DMS153 treated with DMSO at 0.1 percent for 48 hours (cell line): ENCODE measurements around the gene RHBG.

ENCODE experiments used
- DNase-seq: peaks from one replicate; lab custom pipeline; 2025; ENCODE audit not compliant: unreplicated experiment; lab: John Stamatoyannopoulos, UW

RHBG gene

DNA sequence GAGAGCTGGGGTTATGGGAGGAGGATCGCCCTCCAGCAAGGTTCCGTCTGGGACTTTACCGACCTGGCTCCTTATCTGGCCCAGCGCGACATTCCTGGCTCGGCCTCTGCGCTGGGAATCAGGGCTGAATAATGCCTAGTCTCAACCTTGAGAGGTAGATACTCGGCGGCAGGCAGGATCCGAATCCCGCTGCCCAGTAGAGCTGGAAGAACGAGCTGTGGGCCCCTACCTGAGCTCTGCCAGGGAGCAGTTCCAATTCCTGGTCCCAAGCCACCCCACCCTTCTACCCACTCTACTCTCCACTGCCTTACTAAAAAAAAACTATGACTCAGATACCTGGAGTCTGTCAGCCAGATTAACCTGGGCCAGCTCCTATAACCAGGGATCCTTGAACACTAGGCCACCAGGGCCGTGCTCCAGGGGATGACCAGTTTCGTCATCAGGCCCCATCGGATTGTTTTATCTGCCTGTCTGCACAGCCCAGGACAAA lies 53.6 kb downstream of the RHBG start:
- DNase-seq, result no peak

GRCh38 chr1:156423422-156424352 lies 54.7 kb downstream of the RHBG start:
- DNase-seq, result no peak

- no peak for DNase-seq
Measured at GRCh38 chr1:156424806-156425432, 55.9 kb downstream of the RHBG start.

GRCh38 chr1:156425943-156426342 lies 56.9 kb downstream of the RHBG start:
- no peak for DNase-seq

DNA sequence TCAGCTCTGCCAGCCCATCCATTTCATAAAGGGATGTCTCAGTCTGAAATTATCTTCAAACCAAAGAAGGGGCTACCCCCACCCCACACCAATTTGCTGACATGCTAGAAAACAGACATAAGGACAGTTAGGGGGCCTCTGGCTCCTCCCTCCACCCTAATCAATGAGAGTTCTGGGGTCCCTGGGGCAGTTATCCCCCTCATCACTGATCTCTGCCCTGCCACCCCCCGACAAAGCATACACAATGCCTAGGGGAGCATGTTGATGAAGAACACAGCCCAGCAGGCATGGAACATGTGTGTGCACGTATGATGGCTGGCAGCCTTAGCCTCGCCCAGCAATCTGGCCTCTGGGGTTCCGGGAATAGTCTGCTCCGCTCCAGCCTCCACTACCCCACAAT lies 58.9 kb downstream of the RHBG start:
- no peak for DNase-seq

DNA sequence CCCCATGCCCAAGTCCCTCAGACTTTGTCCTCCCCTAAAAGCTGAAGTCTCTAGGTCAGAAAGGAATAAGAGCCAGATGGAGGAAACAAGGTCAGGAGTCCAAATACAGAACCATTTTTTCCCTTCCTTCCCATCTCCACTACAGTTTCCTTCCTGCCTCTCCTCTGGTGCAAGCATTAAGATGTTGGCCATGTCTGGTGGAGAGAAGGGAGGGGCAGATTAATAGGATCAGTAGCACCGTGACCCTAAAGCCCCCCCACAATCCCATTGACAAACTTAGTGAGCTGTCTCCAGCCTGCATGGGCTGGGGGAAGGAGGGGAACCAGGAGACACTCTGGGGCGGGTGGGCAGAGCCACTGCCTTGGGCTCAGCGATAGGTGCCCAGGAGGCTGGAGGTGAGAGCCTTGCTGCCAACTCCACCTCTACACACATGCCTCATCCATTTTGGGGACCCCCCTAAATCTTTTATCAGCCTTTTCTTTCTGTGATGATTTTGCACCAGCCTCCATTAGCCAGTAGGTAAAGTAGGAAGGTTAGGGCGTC lies 59.8 kb downstream of the RHBG start:
- no peak for DNase-seq

GRCh38 chr1:156429313-156430060 lies 60.5 kb downstream of the RHBG start:
- DNase-seq, result no peak

GRCh38 chr1:156430303-156430702 lies 61.3 kb downstream of the RHBG start:
- no peak for DNase-seq

DNA sequence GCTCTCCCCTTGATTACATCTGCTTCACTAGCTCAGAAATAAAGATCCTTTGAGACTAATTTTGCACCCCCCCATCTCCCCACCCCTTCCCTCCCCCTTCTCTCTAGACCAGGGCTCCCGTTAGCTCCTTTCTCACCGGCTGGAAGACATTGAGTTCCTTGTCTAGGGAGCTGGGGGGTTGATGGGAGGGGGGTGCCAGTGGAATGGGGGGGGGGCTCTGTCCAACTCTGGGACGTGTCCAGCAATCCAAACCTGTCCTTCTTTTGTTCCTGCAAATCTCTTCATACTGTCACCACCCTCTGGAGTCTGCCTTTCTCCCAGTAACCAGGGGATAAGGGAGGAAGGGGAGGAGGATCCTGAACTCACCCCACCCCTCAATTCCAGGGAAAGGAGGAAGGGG lies 61.9 kb downstream of the RHBG start:
- no peak for DNase-seq

DNA sequence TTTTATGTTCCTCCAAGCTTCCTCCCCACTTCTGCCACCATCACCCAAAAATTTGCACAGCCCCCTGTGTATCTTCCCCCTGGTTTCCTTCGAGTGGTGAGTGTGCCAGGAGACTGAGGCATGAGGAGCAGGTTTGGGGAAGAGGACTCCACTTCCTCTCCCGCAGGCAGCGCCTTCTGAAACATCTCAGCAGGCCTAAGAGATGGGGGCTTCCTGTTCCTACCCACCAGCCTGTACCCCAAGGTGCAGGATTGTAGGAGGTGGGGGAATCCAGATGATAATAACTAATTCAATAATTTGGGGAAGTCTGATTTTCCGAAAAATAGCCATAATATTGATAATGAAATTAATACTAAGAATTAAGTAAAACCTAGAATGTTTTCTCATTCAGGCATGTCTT lies 62.4 kb downstream of the RHBG start:
- no peak for DNase-seq

GRCh38 chr1:156431769-156432668 lies 63.0 kb downstream of the RHBG start:
- no peak for DNase-seq

- no peak for DNase-seq
Measured at GRCh38 chr1:156432669-156433018, 63.6 kb downstream of the RHBG start.

- no peak for DNase-seq
Measured at GRCh38 chr1:156433032-156433431, 64.0 kb downstream of the RHBG start.

DNA sequence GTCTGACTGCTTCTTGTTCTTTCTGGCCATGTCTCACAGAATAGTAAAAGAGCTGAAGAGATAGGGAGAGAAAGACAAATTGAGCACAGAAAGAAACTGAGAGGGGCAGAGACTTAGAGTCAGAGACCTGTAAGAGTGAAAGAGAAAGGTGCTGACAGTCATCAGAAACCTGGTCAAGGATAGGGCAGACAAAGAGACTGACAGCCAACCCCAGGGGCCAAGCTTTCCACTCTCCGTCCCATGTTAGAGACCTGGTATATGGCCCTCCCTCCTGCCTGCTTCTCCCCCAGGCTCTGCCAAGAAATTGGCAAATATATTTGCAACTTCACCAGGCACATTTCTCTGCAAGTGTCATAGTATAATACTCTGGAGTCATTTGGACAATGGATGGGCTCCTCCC lies 64.6 kb downstream of the RHBG start:
- no peak for DNase-seq
